Right lobe of liver (tissue), 6 donors: Measurements from ENCODE around the gene ADGRE2. TPM values are rescaled to one million over a fixed set of nuclear protein-coding genes. Genes with fewer than 3 reads are reported as not detected.

ENCODE experiments used
- ATAC-seq, 4 donors: fragments of 200-7000 bp; cut with Tn5 transposase; one replicate each; pipeline ENCODE4 v1.9.1; 2020; ENCODE audit warnings: mild to moderate bottlenecking in 4 of 4, moderate library complexity in 4 of 4
- DNase-seq, 3 donors: peaks; one replicate each; pipeline ENCODE4 v3.0.0-alpha.2; 2020
- H3K27ac ChIP-seq, 3 donors: fragments of 200-600 bp; one replicate each; pipeline ENCODE4 v1.8.0; 2022
- H3K27me3 ChIP-seq, 2 donors: fragments of 200-600 bp; one replicate each; pipeline ENCODE4 v1.8.0; 2022
- H3K36me3 ChIP-seq, 4 donors: fragments of 200-600 bp; sonication (generic) in 1 of 4; one replicate each; pipeline versions ENCODE4 v1.5.1 to v1.8.0; 2017 to 2022; ENCODE audit warnings: control low read depth in 1 of 4
- H3K4me1 ChIP-seq, 4 donors: fragments of 200-600 bp; sonication (generic) in 1 of 4; one replicate each; pipeline versions ENCODE4 v1.5.1 to v1.8.0; 2017 to 2022; ENCODE audit warnings: control low read depth in 1 of 4
- H3K4me3 ChIP-seq, 3 donors: fragments of 200-600 bp; one replicate each; pipeline ENCODE4 v1.8.0; 2022
- H3K9me3 ChIP-seq, 4 donors: fragments of 200-600 bp; sonication (generic) in 1 of 4; one replicate each; pipeline versions ENCODE4 v1.5.1 to v1.8.0; 2017 to 2022; ENCODE audit warnings: control low read depth in 1 of 4
- CTCF ChIP-seq, 4 donors: fragments of 200-600 bp in 3 of 4; fragments of 450-650 bp in 1 of 4; IDR thresholded peaks; one replicate each; pipeline versions ENCODE4 v1.5.1 to v1.8.0; 2016 to 2022; ENCODE audit warnings: antibody characterized with exemption in 4 of 4, mild to moderate bottlenecking in 2 of 4
- POLR2A ChIP-seq: fragments of 450-650 bp; IDR thresholded peaks from one replicate; pipeline ENCODE4 v1.6.1; 2017; ENCODE audit warnings: antibody characterized with exemption, mild to moderate bottlenecking
- WGBS: methylation state at CpG from one replicate; pipeline ENCODE4 v1.1.6; 2018; ENCODE audit warnings: low coverage, low lambda C conversion rate; ENCODE audit not compliant: insufficient coverage; ENCODE audit errors: missing lambda C conversion rate; 5-methylcytosine and 5-hydroxymethylcytosine counted together
- intact Hi-C, 2 donors: fragments of 100-400 bp; cut with DNase I; formaldehyde crosslinking; loops; one replicate each; pipeline versions ENCODE4 v1.11.2 to v1.14.1; 2022
- total RNA-seq, 6 experiments: library from RNA; depleted of rRNA in 2 of 6; stranded (reverse); fragments of >200 nt in 2 of 6; fragmentation: NEBNext Ultra II Directional in 3 of 6; extraction: Animal tissue kit (Norgen Biotek cat#: 25700) in 3 of 6; gene quantifications; one replicate each; pipeline versions ENCODE4 v1.1.0 to v1.2.4, GENCODE V29; 2016 to 2023
- donor health status: DM: no; HTN: yes; CAD: no.
- donor health status: DM: no; HTN: no; CAD: no.
- donor health status: DM: no; HTN: no; CAD: no.
- donor health status: DM: no; HTN: yes; CAD: no.
- donor health status: DM: no; HTN: yes; CAD: no.

The ADGRE2 gene
- total RNA-seq, 6 experiments from 2014 or later: 1.6 to 5.7 (median 1.9) TPM

- 13% methylated on average over 2 of the region's 2 CpGs for WGBS
- Histone ChIP-seq H3K27ac (no peak overlapping the region), H3K27me3 (no peaks in the 10 kb centered on the region), H3K4me1 (no peaks in the 10 kb centered on the region), H3K36me3 (no peaks in the 10 kb centered on the region), H3K4me3 (no peak overlapping the region), H3K9me3 (no peaks in the 10 kb centered on the region)
- ATAC-seq: no peak
- intact Hi-C loops: no loop called here
- TF ChIP-seq CTCF (IDR thresholded peaks at IDR 0.05): no peak
- DNase-seq: no peak
Observed at GRCh38 chr19:14814982-14815652, 36.8 kb upstream of the ADGRE2 start.

GRCh38 chr19:14809272-14810057 lies 31.1 kb upstream of the ADGRE2 start:
- DNase-seq (no peak), ATAC-seq (peak in 2 of 4 donors; percentile 28 to 42)
- H3K27me3 ChIP-seq: no peaks in the 10 kb centered on the region
- no peak overlapping the region for H3K4me3 ChIP-seq
- H3K27ac ChIP-seq: no peak overlapping the region
- no peaks in the 10 kb centered on the region for H3K36me3 ChIP-seq
- 31% methylated on average over 9 of the region's 9 CpGs for WGBS
- no peaks in the 10 kb centered on the region for H3K4me1 ChIP-seq
- TF ChIP-seq CTCF (IDR thresholded peaks at IDR 0.05) (no peak), POLR2A (no peak)
- H3K9me3 ChIP-seq: no peaks in the 10 kb centered on the region
- intact Hi-C loops: no loop called here

GRCh38 chr19:14804765-14805164 lies 26.4 kb upstream of the ADGRE2 start:
- no peak for DNase-seq
- intact Hi-C loops: no loop called here
- TF ChIP-seq POLR2A (no peak), CTCF (IDR thresholded peaks at IDR 0.05) (no peak)
- 63% methylated on average over 2 of the region's 3 CpGs for WGBS
- ATAC-seq: no peak
- Histone ChIP-seq H3K27ac (no peak overlapping the region), H3K9me3 (no peaks in the 10 kb centered on the region), H3K4me3 (no peak overlapping the region), H3K36me3 (no peaks in the 10 kb centered on the region), H3K4me1 (no peaks in the 10 kb centered on the region), H3K27me3 (no peaks in the 10 kb centered on the region)

GRCh38 chr19:14798760-14799159 lies 20.4 kb upstream of the ADGRE2 start:
- no peaks in the 10 kb centered on the region for H3K36me3 ChIP-seq
- H3K4me3 ChIP-seq: no peak overlapping the region
- WGBS: 56% methylated on average over 5 of the region's 5 CpGs
- no peak overlapping the region for H3K27ac ChIP-seq
- H3K27me3 ChIP-seq: no peaks in the 10 kb centered on the region
- H3K4me1 ChIP-seq: no peaks in the 10 kb centered on the region
- intact Hi-C loops: no loop called here
- TF ChIP-seq CTCF (IDR thresholded peaks at IDR 0.05) (no peak), POLR2A (no peak)
- ATAC-seq: no peak
- no peak for DNase-seq
- H3K9me3 ChIP-seq: no peaks in the 10 kb centered on the region
